ENCODE results near the gene PCDHB8.
"Not testable (repeated sequence)": the region's sequence is repeated elsewhere in the genome, so short reads cannot be mapped to it uniquely, and the experiment has no call there.

PCDHB8 gene

DNA sequence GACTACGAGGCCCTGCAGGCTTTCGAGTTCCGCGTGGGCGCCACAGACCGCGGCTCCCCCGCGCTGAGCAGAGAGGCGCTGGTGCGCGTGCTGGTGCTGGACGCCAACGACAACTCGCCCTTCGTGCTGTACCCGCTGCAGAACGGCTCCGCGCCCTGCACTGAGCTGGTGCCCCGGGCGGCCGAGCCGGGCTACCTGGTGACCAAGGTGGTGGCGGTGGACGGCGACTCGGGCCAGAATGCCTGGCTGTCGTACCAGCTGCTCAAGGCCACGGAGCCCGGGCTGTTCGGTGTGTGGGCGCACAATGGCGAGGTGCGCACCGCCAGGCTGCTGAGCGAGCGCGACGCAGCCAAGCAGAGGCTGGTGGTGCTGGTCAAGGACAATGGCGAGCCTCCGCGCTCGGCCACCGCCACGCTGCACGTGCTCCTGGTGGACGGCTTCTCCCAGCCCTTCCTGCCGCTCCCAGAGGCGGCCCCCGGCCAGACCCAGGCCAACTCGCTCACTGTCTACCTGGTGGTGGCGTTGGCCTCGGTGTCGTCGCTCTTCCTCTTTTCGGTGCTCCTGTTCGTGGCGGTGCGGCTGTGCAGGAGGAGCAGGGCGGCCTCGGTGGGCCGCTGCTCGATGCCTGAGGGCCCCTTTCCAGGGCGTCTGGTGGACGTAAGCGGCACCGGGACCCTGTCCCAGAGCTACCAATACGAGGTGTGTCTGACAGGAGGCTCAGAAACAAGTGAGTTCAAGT lies 6.7 kb downstream of the PCDHB8 start:
- DNase-seq, result not testable (repeated sequence)

DNA sequence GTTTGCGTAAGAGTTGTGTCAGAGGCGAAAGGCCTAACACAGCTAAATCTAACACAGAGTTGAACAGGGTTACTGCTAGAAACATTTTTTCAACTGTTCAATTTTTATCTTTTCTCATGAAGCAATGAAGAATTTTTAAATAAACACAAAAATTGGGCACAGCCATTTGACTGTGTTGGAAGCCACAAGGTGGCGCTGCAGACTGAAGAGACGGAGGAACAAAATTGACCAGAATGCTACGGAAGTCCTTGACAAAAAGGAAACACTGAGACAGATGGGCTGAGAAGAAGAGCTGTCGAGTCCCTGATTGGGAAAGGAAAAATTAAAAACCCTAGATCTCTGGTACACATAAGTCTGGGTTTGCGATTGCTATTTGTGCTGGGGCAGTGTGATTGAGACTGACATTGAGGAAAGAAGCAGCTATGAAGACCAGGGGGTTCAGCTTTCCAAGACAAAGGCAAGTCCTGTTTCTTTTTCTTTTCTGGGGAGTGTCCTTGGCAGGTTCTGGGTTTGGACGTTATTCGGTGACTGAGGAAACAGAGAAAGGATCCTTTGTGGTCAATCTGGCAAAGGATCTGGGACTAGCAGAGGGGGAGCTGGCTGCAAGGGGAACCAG lies 9.4 kb downstream of the PCDHB8 start, which contains the start of gene PCDHB9:
Gene PCDHB9 (plus strand): TSS at position 265 of the 616 bp plus-strand sequence. CDS start 158 bp downstream, at position 423.
- DNase-seq, result no peak

DNA sequence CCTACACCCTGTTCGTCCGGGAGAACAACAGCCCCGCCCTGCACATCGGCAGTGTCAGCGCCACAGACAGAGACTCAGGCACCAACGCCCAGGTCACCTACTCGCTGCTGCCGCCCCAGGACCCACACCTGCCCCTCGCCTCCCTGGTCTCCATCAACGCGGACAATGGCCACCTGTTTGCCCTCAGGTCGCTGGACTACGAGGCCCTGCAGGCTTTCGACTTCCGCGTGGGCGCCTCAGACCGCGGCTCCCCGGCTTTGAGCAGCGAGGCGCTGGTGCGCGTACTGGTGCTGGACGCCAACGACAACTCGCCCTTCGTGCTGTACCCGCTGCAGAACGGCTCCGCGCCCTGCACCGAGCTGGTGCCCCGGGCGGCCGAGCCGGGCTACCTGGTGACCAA lies 11.1 kb downstream of the PCDHB8 start:
- not testable (repeated sequence) for DNase-seq

GRCh38 chr5:141189131-141189530 lies 11.5 kb downstream of the PCDHB8 start:
- DNase-seq, result not testable (repeated sequence)

- no peak for DNase-seq
Observed at GRCh38 chr5:141192110-141192725, 14.6 kb downstream of the PCDHB8 start, which contains the start of gene PCDHB10. Gene PCDHB10 (plus strand): TSS chr5:141192353. CDS start chr5:141192553, 200 bp downstream.

- DNase-seq, result not testable (repeated sequence)
Observed at GRCh38 chr5:141194332-141194731, 16.7 kb downstream of the PCDHB8 start.

GRCh38 chr5:141196363-141196762 lies 18.8 kb downstream of the PCDHB8 start:
- DNase-seq, result no peak

- no peak for DNase-seq
Observed at GRCh38 chr5:141199359-141200235, 22.0 kb downstream of the PCDHB8 start, which contains the start of gene PCDHB11. Gene PCDHB11 (plus strand): TSS chr5:141199627. CDS start chr5:141199775, 148 bp downstream.

DNA sequence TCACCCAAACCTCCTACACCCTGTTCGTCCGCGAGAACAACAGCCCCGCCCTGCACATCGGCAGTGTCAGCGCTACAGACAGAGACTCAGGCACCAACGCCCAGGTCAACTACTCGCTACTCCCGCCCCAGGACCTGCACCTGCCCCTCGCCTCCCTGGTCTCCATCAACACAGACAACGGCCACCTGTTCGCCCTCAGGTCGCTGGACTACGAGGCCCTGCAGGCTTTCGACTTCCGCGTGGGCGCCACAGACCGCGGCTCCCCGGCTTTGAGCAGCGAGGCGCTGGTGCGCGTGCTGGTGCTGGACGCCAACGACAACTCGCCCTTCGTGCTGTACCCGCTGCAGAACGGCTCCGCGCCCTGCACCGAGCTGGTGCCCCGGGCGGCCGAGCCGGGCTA lies 23.5 kb downstream of the PCDHB8 start:
- not testable (repeated sequence) for DNase-seq

DNA sequence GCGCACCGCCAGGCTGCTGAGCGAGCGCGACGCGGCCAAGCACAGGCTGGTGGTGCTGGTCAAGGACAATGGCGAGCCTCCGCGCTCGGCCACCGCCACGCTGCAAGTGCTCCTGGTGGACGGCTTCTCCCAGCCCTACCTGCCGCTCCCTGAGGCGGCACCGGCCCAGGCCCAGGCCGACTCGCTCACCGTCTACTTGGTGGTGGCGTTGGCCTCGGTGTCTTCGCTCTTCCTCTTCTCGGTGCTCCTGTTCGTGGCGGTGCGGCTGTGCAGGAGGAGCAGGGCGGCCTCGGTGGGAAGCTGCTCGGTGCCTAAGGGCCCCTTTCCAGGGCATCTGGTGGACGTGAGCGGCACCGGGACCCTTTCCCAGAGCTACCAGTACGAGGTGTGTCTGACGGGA lies 24.1 kb downstream of the PCDHB8 start:
- not testable (repeated sequence) for DNase-seq

DNA sequence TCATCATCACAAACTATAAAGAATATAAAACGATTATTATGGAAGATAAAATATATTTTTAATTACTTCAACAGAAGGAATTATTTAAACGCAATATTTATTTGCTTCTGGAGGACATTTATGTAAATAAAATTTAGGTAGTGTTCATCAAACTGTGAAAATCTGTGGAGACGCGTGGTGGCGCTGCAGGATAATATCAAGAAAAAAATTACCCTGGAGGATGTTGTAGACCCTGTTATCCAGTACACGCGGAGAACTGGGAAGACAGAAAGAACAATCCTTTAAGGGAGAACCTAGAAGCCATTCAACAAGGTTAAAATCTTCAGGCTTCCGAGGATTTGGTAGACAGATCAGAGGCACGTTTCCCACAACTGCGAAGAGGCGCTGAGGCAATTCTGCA lies 30.9 kb downstream of the PCDHB8 start, which contains the start of gene PCDHB12:
Gene PCDHB12 (plus strand): TSS at position 242 of the 400 bp plus-strand sequence. CDS start 189 bp downstream, outside the sequence.
- no peak for DNase-seq

GRCh38 chr5:141210281-141210680 lies 32.7 kb downstream of the PCDHB8 start:
- DNase-seq, result not testable (repeated sequence)

GRCh38 chr5:141210849-141211248 lies 33.3 kb downstream of the PCDHB8 start:
- DNase-seq, result not testable (repeated sequence)

GRCh38 chr5:141213656-141214339 lies 36.2 kb downstream of the PCDHB8 start, which contains the start of gene PCDHB13:
Gene PCDHB13 (plus strand): TSS chr5:141213919. CDS start chr5:141214124, 205 bp downstream.
- not testable (repeated sequence) for DNase-seq

DNA sequence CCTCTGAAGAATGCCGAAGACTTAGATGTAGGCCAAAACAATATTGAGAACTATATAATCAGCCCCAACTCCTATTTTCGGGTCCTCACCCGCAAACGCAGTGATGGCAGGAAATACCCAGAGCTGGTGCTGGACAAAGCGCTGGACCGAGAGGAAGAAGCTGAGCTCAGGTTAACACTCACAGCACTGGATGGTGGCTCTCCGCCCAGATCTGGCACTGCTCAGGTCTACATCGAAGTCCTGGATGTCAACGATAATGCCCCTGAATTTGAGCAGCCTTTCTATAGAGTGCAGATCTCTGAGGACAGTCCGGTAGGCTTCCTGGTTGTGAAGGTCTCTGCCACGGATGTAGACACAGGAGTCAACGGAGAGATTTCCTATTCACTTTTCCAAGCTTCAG lies 37.0 kb downstream of the PCDHB8 start:
- not testable (repeated sequence) for DNase-seq

DNA sequence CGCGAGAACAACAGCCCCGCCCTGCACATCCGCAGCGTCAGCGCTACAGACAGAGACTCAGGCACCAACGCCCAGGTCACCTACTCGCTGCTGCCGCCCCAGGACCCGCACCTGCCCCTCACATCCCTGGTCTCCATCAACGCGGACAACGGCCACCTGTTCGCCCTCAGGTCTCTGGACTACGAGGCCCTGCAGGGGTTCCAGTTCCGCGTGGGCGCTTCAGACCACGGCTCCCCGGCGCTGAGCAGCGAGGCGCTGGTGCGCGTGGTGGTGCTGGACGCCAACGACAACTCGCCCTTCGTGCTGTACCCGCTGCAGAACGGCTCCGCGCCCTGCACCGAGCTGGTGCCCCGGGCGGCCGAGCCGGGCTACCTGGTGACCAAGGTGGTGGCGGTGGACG lies 37.9 kb downstream of the PCDHB8 start:
- DNase-seq, result not testable (repeated sequence)

DNA sequence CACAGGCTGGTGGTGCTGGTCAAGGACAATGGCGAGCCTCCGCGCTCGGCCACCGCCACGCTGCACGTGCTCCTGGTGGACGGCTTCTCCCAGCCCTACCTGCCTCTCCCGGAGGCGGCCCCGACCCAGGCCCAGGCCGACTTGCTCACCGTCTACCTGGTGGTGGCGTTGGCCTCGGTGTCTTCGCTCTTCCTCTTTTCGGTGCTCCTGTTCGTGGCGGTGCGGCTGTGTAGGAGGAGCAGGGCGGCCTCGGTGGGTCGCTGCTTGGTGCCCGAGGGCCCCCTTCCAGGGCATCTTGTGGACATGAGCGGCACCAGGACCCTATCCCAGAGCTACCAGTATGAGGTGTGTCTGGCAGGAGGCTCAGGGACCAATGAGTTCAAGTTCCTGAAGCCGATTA lies 38.4 kb downstream of the PCDHB8 start:
- DNase-seq, result not testable (repeated sequence)

- no peak for DNase-seq
Observed at GRCh38 chr5:141223112-141223783, 45.7 kb downstream of the PCDHB8 start, which contains the start of gene PCDHB14. Gene PCDHB14 (plus strand): TSS chr5:141223343. CDS start chr5:141223506, 163 bp downstream.

- not testable (repeated sequence) for DNase-seq
Observed at GRCh38 chr5:141224844-141225243, 47.3 kb downstream of the PCDHB8 start.

DNA sequence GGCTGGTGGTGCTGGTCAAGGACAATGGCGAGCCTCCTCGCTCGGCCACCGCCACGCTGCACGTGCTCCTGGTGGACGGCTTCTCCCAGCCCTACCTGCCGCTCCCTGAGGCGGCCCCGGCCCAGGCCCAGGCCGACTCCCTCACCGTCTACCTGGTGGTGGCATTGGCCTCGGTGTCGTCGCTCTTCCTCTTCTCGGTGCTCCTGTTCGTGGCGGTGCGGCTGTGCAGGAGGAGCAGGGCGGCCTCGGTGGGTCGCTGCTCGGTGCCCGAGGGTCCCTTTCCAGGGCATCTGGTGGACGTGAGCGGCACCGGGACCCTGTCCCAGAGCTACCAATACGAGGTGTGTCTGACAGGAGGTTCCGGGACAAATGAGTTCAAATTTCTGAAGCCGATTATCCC lies 47.8 kb downstream of the PCDHB8 start:
- DNase-seq, result not testable (repeated sequence)

Measured in activated CD4-positive, alpha-beta T cell treated with anti-CD3 and anti-CD28 coated beads for 1 hour (primary cell).